H1 (cell line): Measurements from ENCODE around the gene ST8SIA5. TPM values are rescaled to one million over a fixed set of nuclear protein-coding genes. Genes with fewer than 3 reads are reported as not detected.

Source experiments
- BRCA1 ChIP-seq: IDR thresholded peaks from 2 replicates; pipeline ENCODE4 v1.6.1; 2012; ENCODE audit warnings: low read depth, low read length, improper control_type of control experiment
- CHD7 ChIP-seq: fragments of 300-600 bp; sonication (generic); IDR thresholded peaks from 2 replicates; pipeline ENCODE4 v1.7.1; 2012; ENCODE audit warnings: low read length, moderate library complexity, mild to moderate bottlenecking, inconsistent platforms; ENCODE audit not compliant: insufficient replicate concordance
- HDAC2 ChIP-seq, 2 experiments: fragments of 300-600 bp in 1 of 2; sonication (generic) in 1 of 2; IDR thresholded peaks; 2 replicates each; pipeline ENCODE4 v1.6.1; 2011 to 2012; ENCODE audit warnings: low read depth in 2 of 2, low read length in 2 of 2, mild to moderate bottlenecking in 2 of 2, moderate library complexity in 2 of 2, borderline replicate concordance in 1 of 2, inconsistent platforms in 1 of 2
- RNF2 ChIP-seq: fragments of 200-900, 300-1000 bp; sonication (generic); IDR thresholded peaks from 2 replicates; pipeline ENCODE4 v1.7.1; 2016; ENCODE audit warnings: borderline replicate concordance, low read depth, mild to moderate bottlenecking, antibody characterized with exemption, low read length; ENCODE audit not compliant: poor library complexity, severe bottlenecking; ENCODE audit errors: missing control alignments
- RXRA ChIP-seq: IDR thresholded peaks from 2 replicates; pipeline ENCODE4 v1.6.1; 2011; ENCODE audit warnings: low read depth, mild to moderate bottlenecking, low read length, moderate library complexity; ENCODE audit not compliant: insufficient read depth
- SIN3A ChIP-seq, 2 experiments: IDR thresholded peaks in 1 of 2; conservative IDR thresholded peaks in 1 of 2; 2 replicates each; pipeline ENCODE4 v1.6.1; 2011 to 2012; ENCODE audit warnings: low read length in 2 of 2, improper control_type of control experiment in 1 of 2, low read depth in 1 of 2, mild to moderate bottlenecking in 1 of 2
- SP1 ChIP-seq: IDR thresholded peaks from 2 replicates; pipeline ENCODE4 v1.6.1; 2011; ENCODE audit warnings: low read depth, low read length
- polyA plus RNA-seq, 7 experiments: library from polyadenylated mRNA; depleted of rRNA in 3 of 7; stranded (reverse) in 5 of 7; unstranded in 2 of 7; fragments of >200 nt in 5 of 7; fragments of 200-250 nt in 2 of 7; gene quantifications; 1 replicate in 5 of 7; 2 replicates in 1 of 7; 4 replicates in 1 of 7; pipeline versions ENCODE4 v1.2.1 to v1.2.3, GENCODE V29; 2011 to 2013; ENCODE audit warnings: missing spikeins in 2 of 7, mixed read lengths in 2 of 7
- total RNA-seq: library from RNA; stranded (reverse); fragmentation: NEBNext Ultra II Directional; extraction: Animal tissue kit (Norgen Biotek cat#: 25700); gene quantifications from 2 replicates; pipeline ENCODE4 v1.2.1, GENCODE V29; 2021

ST8SIA5 gene
- total and polyA plus RNA-seq, 2 of the 8 experiments (the other 6 are each of a cell fraction or from before 2014, with no cell fraction given) = 2.4 to 6.3 TPM

DNA sequence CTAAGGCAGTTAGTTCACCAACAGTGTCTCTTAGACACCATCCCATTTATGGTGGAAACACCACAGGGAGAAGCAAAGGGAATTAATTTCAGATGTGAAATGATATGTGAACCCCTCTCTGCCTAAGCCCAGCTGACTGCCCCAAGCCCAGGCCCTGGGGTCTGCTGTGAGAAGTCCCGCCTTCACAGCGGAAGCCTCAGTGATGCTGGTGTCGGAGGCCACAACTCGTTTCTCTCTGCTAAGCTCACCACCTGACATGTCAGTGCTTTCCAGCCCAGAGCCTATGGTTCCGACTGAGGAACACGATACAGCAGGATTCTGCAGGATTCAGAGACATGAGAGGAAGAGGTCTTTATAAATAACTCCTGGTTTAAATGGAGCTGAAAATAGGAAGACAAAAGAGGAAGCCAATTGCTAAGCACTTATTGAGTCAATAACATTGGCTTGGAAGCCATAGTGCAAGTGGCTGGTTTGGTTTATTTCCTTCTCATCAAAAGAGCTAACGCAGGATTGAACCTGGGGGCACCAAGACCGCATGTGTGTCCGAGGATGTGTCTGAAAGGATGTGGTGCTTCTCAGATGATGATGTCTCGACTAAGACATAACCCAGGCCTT is 78.0 kb downstream of the ST8SIA5 start (continued):
- TF ChIP-seq CHD7 (no peak), SP1 (no peak), SIN3A (conservative IDR thresholded peaks at IDR 0.05 in 1 of 2, IDR thresholded peaks at IDR 0.05 in 1 of 2; ENCODE audit: low read depth in 1 of 2, low read length in 2 of 2) (no peak), RNF2 (no peak), BRCA1 (no peak), RXRA (no peak), HDAC2 (IDR thresholded peaks at IDR 0.05; ENCODE audit: borderline replicate concordance in 1 of 2, low read depth in 2 of 2, low read length in 2 of 2) (no peak)
